ENCODE measurements around the gene CRACDL.
"Not testable (repeated sequence)": the region's sequence is repeated elsewhere in the genome, so short reads cannot be mapped to it uniquely, and the experiment has no call there.

Gene CRACDL

GRCh38 chr2:98882368-98882767 lies 53.7 kb downstream of the CRACDL start:
- DNase-seq = no peak

- DNase-seq = no peak
Observed at GRCh38 chr2:98881153-98881650, 54.8 kb downstream of the CRACDL start.

GRCh38 chr2:98880266-98881152 lies 55.5 kb downstream of the CRACDL start:
- no peak for DNase-seq

- DNase-seq = not testable (repeated sequence)
Observed at GRCh38 chr2:98877658-98878057, 58.4 kb downstream of the CRACDL start.

GRCh38 chr2:98876741-98877140 lies 59.3 kb downstream of the CRACDL start:
- no peak for DNase-seq

GRCh38 chr2:98875746-98876145 lies 60.3 kb downstream of the CRACDL start:
- DNase-seq = no peak

- no peak for DNase-seq
Observed at GRCh38 chr2:98875081-98875728, 60.8 kb downstream of the CRACDL start.

GRCh38 chr2:98874186-98874689 lies 61.8 kb downstream of the CRACDL start:
- no peak for DNase-seq

- DNase-seq = no peak
Observed at GRCh38 chr2:98872526-98872925, 63.5 kb downstream of the CRACDL start.

- no peak for DNase-seq
Observed at GRCh38 chr2:98871506-98871905, 64.5 kb downstream of the CRACDL start.

GRCh38 chr2:98870516-98871158 lies 65.4 kb downstream of the CRACDL start:
- DNase-seq = peak; percentile 32

- peak; percentile 94 for DNase-seq
Observed at GRCh38 chr2:98869870-98870269, 66.2 kb downstream of the CRACDL start.

GRCh38 chr2:98869272-98869641 lies 66.8 kb downstream of the CRACDL start:
- DNase-seq = peak; percentile 88

- no peak for DNase-seq
Observed at GRCh38 chr2:98868548-98869271, 67.3 kb downstream of the CRACDL start.

- DNase-seq = no peak
Observed at GRCh38 chr2:98867539-98868309, 68.3 kb downstream of the CRACDL start.

- DNase-seq = no peak
Observed at GRCh38 chr2:98866033-98866432, 70.0 kb downstream of the CRACDL start.

- no peak for DNase-seq
Observed at GRCh38 chr2:98861601-98862000, 74.4 kb downstream of the CRACDL start.

- DNase-seq = no peak
Observed at GRCh38 chr2:98859323-98859722, 76.7 kb downstream of the CRACDL start.

- DNase-seq = no peak
Observed at GRCh38 chr2:98857001-98857400, 79.0 kb downstream of the CRACDL start.

GRCh38 chr2:98854682-98855081 lies 81.3 kb downstream of the CRACDL start:
- no peak for DNase-seq

GRCh38 chr2:98852932-98853331 lies 83.1 kb downstream of the CRACDL start:
- DNase-seq = no peak

GRCh38 chr2:98850074-98850473 lies 86.0 kb downstream of the CRACDL start:
- no peak for DNase-seq

All from NCI-H2081 treated with DMSO at 0.1 percent for 48 hours (cell line).